ENCODE measurements around the gene NECTIN4. TPM values are rescaled to one million over a fixed set of nuclear protein-coding genes. Genes with fewer than 3 reads are reported as not detected.
A peak's percentile ranks its signal among the peaks of the same experiment; 100 is the strongest.

The NECTIN4 gene
- total and polyA plus RNA-seq, 2 of the 13 experiments (the other 11 are each of a cell fraction or from before 2014, with no cell fraction given): 5.9 to 12.4 TPM

- TF ChIP-seq IKZF4 (CRISPR knock-in tag; IDR thresholded peaks at IDR 0.05; ENCODE audit: borderline replicate concordance, low read depth, not compliant biosample characterization): no peak
- TF ChIP-seq TFDP2 (CRISPR knock-in tag; IDR thresholded peaks at IDR 0.05): peak; percentile 82
- 0 out of 2 replicates have a peak, but pooled peaks have one; percentile 66 for TF ChIP-seq XBP1 (CRISPR knock-in tag; IDR thresholded peaks at IDR 0.05)
- TF ChIP-seq EED (CRISPR knock-in tag; IDR thresholded peaks at IDR 0.05): no peak
- no peak; the same call in none of the 2 replicates for TF ChIP-seq ZMYM4 (CRISPR knock-in tag; IDR thresholded peaks at IDR 0.05)
- TF ChIP-seq DNMT3B (CRISPR knock-in tag; conservative IDR thresholded peaks at IDR 0.05): no peak
- peak; percentile 99 for TF ChIP-seq HMGXB3 (CRISPR knock-in tag; IDR thresholded peaks at IDR 0.05; ENCODE audit: borderline replicate concordance)
- TF ChIP-seq POLR2G (IDR thresholded peaks at IDR 0.05; ENCODE audit: low read depth, low read length): peak; percentile 61
- TF ChIP-seq MATR3 (CRISPR knock-in tag; IDR thresholded peaks at IDR 0.05): no peak
- TF ChIP-seq PCBP1 (IDR thresholded peaks at IDR 0.05; ENCODE audit: borderline replicate concordance, low read depth, low read length): no peak
- no peak for TF ChIP-seq ZNF83 (CRISPR knock-in tag; IDR thresholded peaks at IDR 0.05; ENCODE audit: borderline replicate concordance)
- TF ChIP-seq ZFY (CRISPR knock-in tag; IDR thresholded peaks at IDR 0.05): peak; percentile 48
- TF ChIP-seq ATF6 (CRISPR knock-in tag; conservative IDR thresholded peaks at IDR 0.05): no peak
- no peak for TF ChIP-seq SRSF1 (optimal IDR thresholded peaks at IDR 0.05; ENCODE audit: low read depth, low read length)
- TF ChIP-seq TBX3 (IDR thresholded peaks at IDR 0.05; ENCODE audit: borderline replicate concordance): peak; percentile 87
- TF ChIP-seq SIX1 (CRISPR knock-in tag; IDR thresholded peaks at IDR 0.05; ENCODE audit: borderline replicate concordance): no peak
- TF ChIP-seq FUBP1 (CRISPR knock-in tag; IDR thresholded peaks at IDR 0.05; ENCODE audit: borderline replicate concordance): no peak
- TF ChIP-seq KAT7 (CRISPR knock-in tag; IDR thresholded peaks at IDR 0.05; ENCODE audit: borderline replicate concordance): no peak
- peak; percentile 43; the same call in 1 of the 2 replicates for TF ChIP-seq ZNF670 (CRISPR knock-in tag; IDR thresholded peaks at IDR 0.05; ENCODE audit: borderline replicate concordance)
- peak; percentile 85 for TF ChIP-seq ZNF263 (CRISPR knock-in tag; IDR thresholded peaks at IDR 0.05)
These were observed 68.0 kb downstream of the NECTIN4 start (continued) for GRCh38 chr1:161021165-161021969.

Measured in HepG2 (cell line).